RCC 7860 (cell line): ENCODE data around the gene DCD.

Experiments used
- DNase-seq: peaks from one replicate; pipeline ENCODE4 v3.0.0-alpha.2; 2015; ENCODE audit warnings: low spot score
- FAIRE-seq: peaks from 2 replicates; lab custom pipeline; 2012; peaks lifted over from hg19 to GRCh38; lab: Jason Lieb, UNC

The DCD gene

GRCh38 chr12:54611715-54612149 is 36.4 kb downstream of the DCD start:
- DNase-seq = no peak
- FAIRE-seq = no peak

- no peak for DNase-seq
- no peak for FAIRE-seq
Measured at GRCh38 chr12:54608769-54609168, 39.4 kb downstream of the DCD start.

GRCh38 chr12:54608156-54608555 is 40.0 kb downstream of the DCD start:
- no peak for FAIRE-seq

GRCh38 chr12:54606556-54606955 is 41.6 kb downstream of the DCD start:
- DNase-seq (no peak), FAIRE-seq (no peak)

More at GRCh38 chr12:54608156-54608555, 40.0 kb downstream of the DCD start:
- no peak for DNase-seq

- DNase-seq = no peak
- no peak for FAIRE-seq
Measured at GRCh38 chr12:54605138-54605970, 42.8 kb downstream of the DCD start.

- no peak for DNase-seq
- no peak for FAIRE-seq
Measured at GRCh38 chr12:54604436-54604835, 43.7 kb downstream of the DCD start.

- FAIRE-seq = no peak
Measured at GRCh38 chr12:54603872-54604271, 44.3 kb downstream of the DCD start.

GRCh38 chr12:54603173-54603814 is 44.9 kb downstream of the DCD start:
- FAIRE-seq (peak; percentile 75), DNase-seq (peak; percentile 56)

More at GRCh38 chr12:54603872-54604271, 44.3 kb downstream of the DCD start:
- DNase-seq = no peak

GRCh38 chr12:54602661-54603060 is 45.5 kb downstream of the DCD start:
- FAIRE-seq = no peak
- no peak for DNase-seq

- FAIRE-seq (no peak), DNase-seq (no peak)
Measured at GRCh38 chr12:54601841-54602240, 46.3 kb downstream of the DCD start.

- FAIRE-seq (no peak), DNase-seq (no peak)
Measured at GRCh38 chr12:54598970-54599369, 49.2 kb downstream of the DCD start.

GRCh38 chr12:54596526-54596946 is 51.6 kb downstream of the DCD start:
- DNase-seq = peak; percentile 26
- no peak for FAIRE-seq

- FAIRE-seq (no peak), DNase-seq (no peak)
Measured at GRCh38 chr12:54595471-54595870, 52.7 kb downstream of the DCD start.
